GM12891 (cell line): ENCODE measurements around the gene RPS16.

ENCODE experiments used
- PAX5 ChIP-seq: IDR thresholded peaks from 2 replicates; pipeline ENCODE4 v1.6.1; 2011; ENCODE audit warnings: low read length, moderate library complexity, mild to moderate bottlenecking; ENCODE audit not compliant: insufficient read depth, severe bottlenecking
- POLR2A ChIP-seq: IDR thresholded peaks from 2 replicates; pipeline ENCODE4 v1.6.1; 2011; ENCODE audit warnings: low read depth, low read length, control low read depth
- POLR2AphosphoS5 ChIP-seq: IDR thresholded peaks from 2 replicates; pipeline ENCODE4 v1.6.1; 2011; ENCODE audit warnings: low read depth, low read length, control low read depth
- POU2F2 ChIP-seq: IDR thresholded peaks from 2 replicates; pipeline ENCODE4 v1.6.1; 2011; ENCODE audit warnings: low read depth, mild to moderate bottlenecking, control low read depth, low read length, moderate library complexity
- TAF1 ChIP-seq: IDR thresholded peaks from 2 replicates; pipeline ENCODE4 v1.6.1; 2011; ENCODE audit warnings: low read depth, low read length, control low read depth

GRCh38 chr19:39420769-39421168, 15.0 kb downstream of the RPS16 start:
- TF ChIP-seq POLR2AphosphoS5 (no peak), POLR2A (no peak), TAF1 (no peak), PAX5 (no peak), POU2F2 (no peak)
